ENCODE data around the gene SPTBN5.

Gene SPTBN5

DNA sequence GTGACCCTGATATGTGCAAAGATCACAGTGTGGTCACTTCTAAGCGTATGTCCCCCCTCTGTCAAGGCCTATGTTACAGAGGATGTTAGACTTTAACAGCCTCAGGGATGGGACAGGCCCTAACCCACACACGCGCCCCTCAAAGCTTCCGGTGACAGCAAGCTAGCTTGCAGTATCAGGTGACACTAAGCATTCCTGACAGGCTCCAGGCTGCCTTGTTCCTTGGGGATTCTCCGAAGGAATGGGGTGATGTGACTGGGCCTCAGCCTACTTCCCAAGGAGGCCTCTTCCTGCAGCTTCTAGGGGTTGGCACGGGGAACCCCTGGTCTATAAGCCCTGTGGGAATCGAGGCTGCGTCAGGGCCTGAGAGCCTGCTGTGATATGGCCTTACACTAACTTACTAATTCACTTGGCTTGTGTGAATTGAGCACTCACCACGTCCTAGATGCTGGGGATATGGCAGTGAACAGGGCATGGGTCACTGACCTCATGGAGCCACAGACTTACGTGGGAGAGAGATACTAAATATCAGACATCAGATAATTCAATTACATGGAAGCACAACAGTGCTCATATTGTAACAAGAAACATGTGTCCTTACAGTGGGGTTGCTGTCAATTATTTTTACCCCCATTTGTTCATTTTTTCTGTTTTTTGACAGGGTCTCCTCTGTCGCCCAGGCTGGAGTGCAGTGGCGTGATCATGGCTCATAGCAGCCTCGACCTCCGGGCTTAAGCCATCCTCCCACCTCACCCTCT lies 11.4 kb upstream of the SPTBN5 start:
- H2BK120ac ChIP-seq (ENCODE audit: insufficient read depth, low read length, poor library complexity) = no peak overlapping the region
- peaks cover 31 to 38% of the 10 kb centered on the region in 2 experiments for H3K36me3 ChIP-seq (ENCODE audit: control insufficient read depth in 1 of 2, insufficient read depth in 2 of 2, low read length in 2 of 2)
- H3K27ac ChIP-seq (ENCODE audit: low read depth, low read length) = no peak overlapping the region
- no peak overlapping the region for H2BK12ac ChIP-seq (ENCODE audit: low read length)
- no peak overlapping the region for H3K4ac ChIP-seq (ENCODE audit: low read depth, low read length)
- no peak overlapping the region for H3K9ac ChIP-seq (ENCODE audit: low read length)
- no peak overlapping the region for H3K4me2 ChIP-seq (ENCODE audit: low read length)
- no peak overlapping the region for H4K12ac ChIP-seq (ENCODE audit: low read depth, low read length)
- no peaks in the 10 kb centered on the region for H3K79me2 ChIP-seq (ENCODE audit: control insufficient read depth, insufficient read depth, low read length, poor library complexity)
- H2AFZ ChIP-seq (ENCODE audit: insufficient read depth, low read length, poor library complexity) = no peak overlapping the region
- H3K27me3 ChIP-seq (ENCODE audit: insufficient read depth, low read length) = no peaks in the 10 kb centered on the region
- no peak overlapping the region for H3K23ac ChIP-seq (ENCODE audit: low read length)
- H4K8ac ChIP-seq (ENCODE audit: low read depth, low read length) = no peak overlapping the region
- no peak overlapping the region for H2BK5ac ChIP-seq (ENCODE audit: low read depth, low read length, poor library complexity)
- no peak overlapping the region for H4K91ac ChIP-seq (ENCODE audit: low read depth, low read length)
- no peaks in the 10 kb centered on the region for H3K79me1 ChIP-seq (ENCODE audit: low read length)
- H3K4me1 ChIP-seq (ENCODE audit: control insufficient read depth in 1 of 2, insufficient read depth in 2 of 2, low read length in 2 of 2) = peaks cover 0 to 9% of the 10 kb centered on the region in 2 experiments
- WGBS (ENCODE audit: extremely low coverage, insufficient coverage, insufficient read length) = no CpG with 5 or more reads among the region's 14 CpGs
- no peak overlapping the region for H3K14ac ChIP-seq (ENCODE audit: low read length)
- DNase-seq = no peak
- H2AK5ac ChIP-seq (ENCODE audit: low read length) = no peak overlapping the region
- no peak overlapping the region for H3K18ac ChIP-seq (ENCODE audit: low read length)
- H3K4me3 ChIP-seq (ENCODE audit: low read depth, low read length) = no peak overlapping the region
- H3K9me3 ChIP-seq (ENCODE audit: insufficient read depth, low read depth, low read length) = peaks cover 5% of the 10 kb centered on the region

DNA sequence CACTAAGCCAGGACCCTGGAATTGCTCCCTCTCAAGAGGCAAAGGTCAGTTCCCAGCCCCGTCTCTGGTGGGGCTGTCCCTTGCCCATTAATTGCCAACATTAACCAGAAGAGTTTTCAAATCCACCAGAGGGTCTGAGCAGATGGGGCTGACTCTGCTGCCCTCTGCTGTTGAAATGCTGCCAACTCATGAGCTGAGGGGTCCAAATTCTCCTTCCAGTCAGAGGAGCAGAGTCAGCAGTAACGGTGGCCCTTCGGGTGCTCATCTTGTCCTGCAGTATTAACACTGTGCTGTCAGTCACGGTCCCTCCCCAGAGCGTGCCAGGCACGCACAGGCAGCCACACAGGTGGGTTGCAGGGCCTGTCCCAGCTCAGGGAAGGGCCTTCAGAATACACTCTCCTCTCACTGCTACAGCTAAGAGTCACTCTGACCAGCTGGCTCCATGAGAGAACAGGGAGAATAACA lies 10.7 kb upstream of the SPTBN5 start:
- peak; percentile 46 to 80 for DNase-seq
- H3K4me1 ChIP-seq (ENCODE audit: control insufficient read depth in 1 of 2, insufficient read depth in 2 of 2, low read length in 2 of 2) = peaks cover 0 to 9% of the 10 kb centered on the region in 2 experiments
- H3K4me3 ChIP-seq (ENCODE audit: low read depth, low read length) = no peak overlapping the region
- H2BK12ac ChIP-seq (ENCODE audit: low read length) = no peak overlapping the region
- no peak overlapping the region for H3K27ac ChIP-seq (ENCODE audit: low read depth, low read length)
- no peak overlapping the region for H3K18ac ChIP-seq (ENCODE audit: low read length)
- H3K14ac ChIP-seq (ENCODE audit: low read length) = no peak overlapping the region
- H2AK5ac ChIP-seq (ENCODE audit: low read length) = no peak overlapping the region
- H2BK120ac ChIP-seq (ENCODE audit: insufficient read depth, low read length, poor library complexity) = no peak overlapping the region
- no peak overlapping the region for H3K4ac ChIP-seq (ENCODE audit: low read depth, low read length)
- H3K9me3 ChIP-seq (ENCODE audit: insufficient read depth, low read depth, low read length) = peaks cover 5% of the 10 kb centered on the region
- no peak overlapping the region for H2AFZ ChIP-seq (ENCODE audit: insufficient read depth, low read length, poor library complexity)
- no peak overlapping the region for H3K23ac ChIP-seq (ENCODE audit: low read length)
- no peaks in the 10 kb centered on the region for H3K79me1 ChIP-seq (ENCODE audit: low read length)
- H2BK5ac ChIP-seq (ENCODE audit: low read depth, low read length, poor library complexity) = no peak overlapping the region
- H3K4me2 ChIP-seq (ENCODE audit: low read length) = no peak overlapping the region
- peaks cover 36 to 41% of the 10 kb centered on the region in 2 experiments for H3K36me3 ChIP-seq (ENCODE audit: control insufficient read depth in 1 of 2, insufficient read depth in 2 of 2, low read length in 2 of 2)
- H3K79me2 ChIP-seq (ENCODE audit: control insufficient read depth, insufficient read depth, low read length, poor library complexity) = no peaks in the 10 kb centered on the region
- no peak overlapping the region for H4K91ac ChIP-seq (ENCODE audit: low read depth, low read length)
- WGBS (ENCODE audit: extremely low coverage, insufficient coverage, insufficient read length) = no CpG with 5 or more reads among the region's 6 CpGs
- no peak overlapping the region for H4K8ac ChIP-seq (ENCODE audit: low read depth, low read length)
- no peak overlapping the region for H3K9ac ChIP-seq (ENCODE audit: low read length)
- H3K27me3 ChIP-seq (ENCODE audit: insufficient read depth, low read length) = no peaks in the 10 kb centered on the region
- no peak overlapping the region for H4K12ac ChIP-seq (ENCODE audit: low read depth, low read length)

DNA sequence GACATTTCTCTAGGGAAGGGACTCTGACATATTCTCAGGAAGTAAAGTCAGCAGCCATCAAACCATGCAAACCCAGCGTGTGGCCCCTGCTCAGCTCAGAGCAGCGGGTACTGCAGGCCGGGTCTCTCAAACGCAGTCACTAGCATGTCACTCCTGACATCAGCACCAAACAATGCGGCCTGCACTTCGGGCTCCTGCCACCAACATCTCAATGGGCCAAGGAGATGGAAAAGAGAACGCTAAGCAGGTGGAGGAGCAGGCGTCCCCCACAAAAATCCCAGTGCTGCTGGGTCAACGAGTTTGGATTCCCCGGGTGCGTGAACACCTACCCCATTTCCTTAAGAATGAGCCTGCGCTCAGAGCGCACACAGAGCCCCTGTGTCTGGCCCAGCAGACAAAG lies 9.9 kb upstream of the SPTBN5 start:
- H2AFZ ChIP-seq (ENCODE audit: insufficient read depth, low read length, poor library complexity) = no peak overlapping the region
- no peak overlapping the region for H3K4me3 ChIP-seq (ENCODE audit: low read depth, low read length)
- no peaks in the 10 kb centered on the region for H3K27me3 ChIP-seq (ENCODE audit: insufficient read depth, low read length)
- DNase-seq = no peak
- peaks cover 4% of the 10 kb centered on the region for H3K9me3 ChIP-seq (ENCODE audit: insufficient read depth, low read depth, low read length)
- no peaks in the 10 kb centered on the region for H3K79me2 ChIP-seq (ENCODE audit: control insufficient read depth, insufficient read depth, low read length, poor library complexity)
- H2AK5ac ChIP-seq (ENCODE audit: low read length) = no peak overlapping the region
- no peak overlapping the region for H3K9ac ChIP-seq (ENCODE audit: low read length)
- no peak overlapping the region for H2BK120ac ChIP-seq (ENCODE audit: insufficient read depth, low read length, poor library complexity)
- peaks cover 33 to 37% of the 10 kb centered on the region in 2 experiments for H3K36me3 ChIP-seq (ENCODE audit: control insufficient read depth in 1 of 2, insufficient read depth in 2 of 2, low read length in 2 of 2)
- no peak overlapping the region for H3K18ac ChIP-seq (ENCODE audit: low read length)
- no peak overlapping the region for H3K4ac ChIP-seq (ENCODE audit: low read depth, low read length)
- no peak overlapping the region for H4K12ac ChIP-seq (ENCODE audit: low read depth, low read length)
- H4K91ac ChIP-seq (ENCODE audit: low read depth, low read length) = no peak overlapping the region
- H3K4me2 ChIP-seq (ENCODE audit: low read length) = no peak overlapping the region
- no peak overlapping the region for H2BK5ac ChIP-seq (ENCODE audit: low read depth, low read length, poor library complexity)
- no peaks in the 10 kb centered on the region for H3K79me1 ChIP-seq (ENCODE audit: low read length)
- no peak overlapping the region for H3K27ac ChIP-seq (ENCODE audit: low read depth, low read length)
- no peak overlapping the region for H3K23ac ChIP-seq (ENCODE audit: low read length)
- no peak overlapping the region for H4K8ac ChIP-seq (ENCODE audit: low read depth, low read length)
- no peak overlapping the region for H2BK12ac ChIP-seq (ENCODE audit: low read length)
- WGBS (ENCODE audit: extremely low coverage, insufficient coverage, insufficient read length) = no CpG with 5 or more reads among the region's 13 CpGs
- H3K4me1 ChIP-seq (ENCODE audit: control insufficient read depth in 1 of 2, insufficient read depth in 2 of 2, low read length in 2 of 2) = peaks cover 0 to 9% of the 10 kb centered on the region in 2 experiments
- H3K14ac ChIP-seq (ENCODE audit: low read length) = no peak overlapping the region

DNA sequence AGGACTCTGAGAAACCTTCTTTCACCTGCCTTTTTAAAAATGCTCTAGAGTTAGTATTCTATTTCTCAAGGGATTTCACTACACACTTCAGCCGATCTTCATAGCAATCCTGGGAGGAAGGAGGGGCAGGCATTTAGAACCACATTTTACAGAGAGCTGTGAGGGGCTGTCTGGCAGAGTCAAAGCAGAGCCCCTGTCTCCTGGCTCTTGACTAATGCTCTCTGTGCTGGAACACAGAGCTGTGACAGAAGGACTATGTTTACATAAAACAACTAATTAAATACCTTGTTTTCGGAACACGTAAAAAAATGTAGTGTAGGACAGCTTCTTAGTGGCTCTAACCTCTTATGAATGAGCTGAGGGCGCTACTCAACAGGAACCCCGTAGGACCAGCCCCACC lies 7.6 kb upstream of the SPTBN5 start:
- Histone ChIP-seq H4K8ac (ENCODE audit: low read depth, low read length) (no peak overlapping the region), H3K9me3 (ENCODE audit: insufficient read depth, low read depth, low read length) (peaks cover 2% of the 10 kb centered on the region), H2BK5ac (ENCODE audit: low read depth, low read length, poor library complexity) (no peak overlapping the region), H3K4ac (ENCODE audit: low read depth, low read length) (no peak overlapping the region), H3K79me1 (ENCODE audit: low read length) (no peaks in the 10 kb centered on the region), H3K14ac (ENCODE audit: low read length) (no peak overlapping the region), H3K27me3 (ENCODE audit: insufficient read depth, low read length) (no peaks in the 10 kb centered on the region), H3K9ac (ENCODE audit: low read length) (no peak overlapping the region), H2AFZ (ENCODE audit: insufficient read depth, low read length, poor library complexity) (no peak overlapping the region), H3K27ac (ENCODE audit: low read depth, low read length) (no peak overlapping the region), H2BK120ac (ENCODE audit: insufficient read depth, low read length, poor library complexity) (no peak overlapping the region), H4K12ac (ENCODE audit: low read depth, low read length) (no peak overlapping the region), H2BK12ac (ENCODE audit: low read length) (no peak overlapping the region), H3K18ac (ENCODE audit: low read length) (no peak overlapping the region), H2AK5ac (ENCODE audit: low read length) (no peak overlapping the region), H3K4me1 (ENCODE audit: control insufficient read depth in 1 of 2, insufficient read depth in 2 of 2, low read length in 2 of 2) (peaks cover 4 to 9% of the 10 kb centered on the region in 2 experiments), H4K91ac (ENCODE audit: low read depth, low read length) (no peak overlapping the region), H3K36me3 (ENCODE audit: control insufficient read depth in 1 of 2, insufficient read depth in 2 of 2, low read length in 2 of 2) (peaks cover 21% of the 10 kb centered on the region in 2 experiments), H3K79me2 (ENCODE audit: control insufficient read depth, insufficient read depth, low read length, poor library complexity) (no peaks in the 10 kb centered on the region), H3K4me2 (ENCODE audit: low read length) (no peak overlapping the region), H3K4me3 (ENCODE audit: low read depth, low read length) (no peak overlapping the region), H3K23ac (ENCODE audit: low read length) (no peak overlapping the region)
- no CpG with 5 or more reads among the region's 5 CpGs for WGBS (ENCODE audit: extremely low coverage, insufficient coverage, insufficient read length)
- DNase-seq = no peak

Measured in trophoblast cell (in vitro differentiated cells and primary cell).